Effector CD4-positive, alpha-beta T cell (primary cell): ENCODE data around the gene KRT37. TPM values are rescaled to one million over a fixed set of nuclear protein-coding genes. Genes with fewer than 3 reads are reported as not detected.

Source experiments
- DNase-seq: peaks from one replicate; pipeline ENCODE4 v3.0.0-alpha.2; 2020
- total RNA-seq: gene quantifications from one replicate; lab custom pipeline; 2026; lab: John Stamatoyannopoulos, UW

KRT37 gene
- total RNA-seq, result not detected

- DNase-seq, result no peak
Observed at GRCh38 chr17:41424111-41424635, at the start of gene KRT37. KRT37 (minus strand) TSS chr17:41424585; CDS start chr17:41424523, 62 bp downstream.

DNA sequence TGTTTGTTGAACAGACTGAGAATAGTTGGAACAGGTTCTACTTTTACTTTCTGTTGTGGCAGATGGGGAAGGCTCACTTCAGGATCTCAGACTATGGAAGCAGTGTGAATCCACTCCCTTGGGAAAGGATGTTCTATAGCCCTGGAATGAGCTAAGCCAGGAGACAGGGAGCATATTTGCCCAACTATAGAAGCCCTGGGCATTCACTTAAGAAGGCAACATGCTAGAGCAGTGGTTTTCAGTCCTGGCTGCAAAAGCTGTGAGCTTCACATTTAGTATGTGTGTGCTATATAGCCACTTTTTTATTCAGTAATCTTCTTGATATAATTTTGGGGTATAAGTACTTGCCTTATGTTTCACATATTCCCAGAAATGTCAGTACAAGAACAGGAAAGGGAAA, 44.0 kb upstream of the KRT37 start:
- DNase-seq, result no peak

- DNase-seq, result no peak
Observed at GRCh38 chr17:41467561-41467960, 43.2 kb upstream of the KRT37 start.

DNA sequence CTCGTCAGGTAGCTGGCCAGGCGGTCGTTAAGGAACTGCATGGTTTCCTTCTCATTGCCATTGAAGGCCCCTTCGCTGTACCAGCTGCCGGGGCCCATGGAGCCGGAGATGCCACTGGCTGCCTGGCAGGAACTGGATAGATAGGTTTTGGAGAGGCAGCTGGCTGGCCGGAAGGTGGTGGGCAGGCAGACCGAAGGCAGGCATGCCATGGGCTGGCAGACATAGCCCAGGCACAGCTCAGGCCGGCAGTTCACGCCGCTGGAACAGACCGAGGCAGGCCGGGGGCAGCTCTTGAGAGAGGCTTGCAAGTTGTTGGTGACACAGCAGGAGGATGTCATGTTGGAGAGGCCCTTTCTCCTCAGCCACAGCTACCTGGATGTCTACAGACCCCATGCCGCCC, 42.6 kb upstream of the KRT37 start, which contains the start of gene KRT32:
TSS of gene KRT32 (minus strand) at position 399 of the 400 bp plus-strand sequence. CDS start at position 338, 61 bp downstream.
- no peak for DNase-seq

- DNase-seq, result no peak
Observed at GRCh38 chr17:41464682-41465081, 40.3 kb upstream of the KRT37 start.

- no peak for DNase-seq
Observed at GRCh38 chr17:41464173-41464572, 39.8 kb upstream of the KRT37 start.

DNA sequence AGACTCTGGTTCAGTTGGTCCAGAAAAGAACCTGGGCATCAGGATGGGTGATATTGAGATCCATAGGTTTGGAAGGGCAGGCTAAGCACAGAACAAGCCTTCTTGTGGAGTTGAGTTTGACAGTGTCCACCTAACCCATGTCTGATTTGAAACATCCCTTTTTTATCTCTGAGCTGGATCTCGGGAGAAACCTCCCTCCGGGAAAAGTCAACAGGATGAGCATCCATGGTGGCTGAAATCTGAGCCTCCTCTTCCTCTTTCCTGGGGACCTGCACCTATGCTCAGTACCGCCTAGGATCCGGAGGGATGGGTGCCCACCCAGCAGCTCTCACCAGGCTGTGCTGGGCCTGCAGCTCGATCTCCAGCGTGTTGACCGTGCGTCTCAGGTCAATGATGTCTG, 39.4 kb upstream of the KRT37 start:
- no peak for DNase-seq

DNA sequence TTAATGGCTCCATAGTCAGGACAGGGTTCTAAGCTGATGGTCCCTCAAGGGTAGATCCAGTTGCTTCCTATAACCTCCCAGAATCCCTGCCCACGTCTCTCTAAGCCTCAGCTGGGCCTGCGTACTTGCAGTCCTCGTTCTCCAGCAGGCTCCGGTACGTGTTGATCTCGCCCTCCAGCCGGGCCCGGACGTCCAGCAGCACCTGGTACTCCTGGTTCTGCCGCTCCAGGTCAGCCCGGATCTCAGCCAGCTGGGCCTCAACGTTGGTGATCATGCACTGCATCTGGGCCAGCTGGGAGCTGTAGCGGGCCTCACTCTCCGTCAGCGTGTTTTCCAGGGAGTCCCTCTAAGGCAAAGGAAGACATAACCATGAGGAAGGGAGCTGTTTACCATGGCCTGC, 38.3 kb upstream of the KRT37 start:
- no peak for DNase-seq

- DNase-seq, result no peak
Observed at GRCh38 chr17:41457676-41458075, 33.3 kb upstream of the KRT37 start.

DNA sequence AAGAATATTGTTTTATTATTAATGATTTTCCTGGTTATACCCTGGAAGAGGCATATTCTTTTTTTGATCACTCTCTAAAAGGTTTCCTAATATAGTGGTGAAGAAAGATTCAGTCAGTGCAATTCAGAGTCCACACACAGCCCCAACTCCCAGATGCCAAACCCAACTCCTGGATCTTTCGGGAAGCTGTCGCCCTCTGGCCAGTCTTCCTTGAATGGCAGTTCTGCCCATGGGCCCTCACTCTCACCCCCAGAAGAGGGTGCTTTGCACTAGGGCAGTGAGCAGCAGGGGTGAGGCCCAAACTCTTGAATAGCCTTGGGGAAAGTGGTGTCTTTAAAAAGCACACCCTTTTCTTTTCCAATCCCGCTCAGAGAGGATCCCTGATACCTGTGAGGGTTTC, 31.8 kb upstream of the KRT37 start:
- no peak for DNase-seq

- DNase-seq, result no peak
Observed at GRCh38 chr17:41455236-41455635, 30.9 kb upstream of the KRT37 start.

DNA sequence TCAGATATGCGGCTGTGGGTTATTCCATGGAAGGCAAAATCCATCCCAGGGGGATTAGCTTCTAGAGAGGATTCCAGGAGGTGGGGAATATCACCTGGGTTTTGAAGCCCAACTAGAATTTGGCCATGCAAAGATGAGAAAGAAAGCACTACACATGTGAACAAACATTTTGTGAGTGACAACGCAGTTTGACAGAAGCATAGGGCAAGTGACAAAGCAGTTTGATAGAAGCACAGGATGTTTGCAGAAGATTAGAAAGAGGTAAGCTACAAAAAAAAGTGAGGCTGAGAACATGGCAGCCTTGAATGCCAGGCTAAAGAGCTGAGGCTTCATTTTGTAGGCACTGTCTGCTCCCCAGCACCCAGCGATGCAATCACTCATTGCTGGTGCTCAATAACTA, 28.7 kb upstream of the KRT37 start:
- no peak for DNase-seq

GRCh38 chr17:41452281-41452680, 27.9 kb upstream of the KRT37 start:
- DNase-seq, result no peak

- no peak for DNase-seq
Observed at GRCh38 chr17:41451154-41451728, 26.9 kb upstream of the KRT37 start.

GRCh38 chr17:41449008-41449407, 24.6 kb upstream of the KRT37 start:
- DNase-seq, result no peak

DNA sequence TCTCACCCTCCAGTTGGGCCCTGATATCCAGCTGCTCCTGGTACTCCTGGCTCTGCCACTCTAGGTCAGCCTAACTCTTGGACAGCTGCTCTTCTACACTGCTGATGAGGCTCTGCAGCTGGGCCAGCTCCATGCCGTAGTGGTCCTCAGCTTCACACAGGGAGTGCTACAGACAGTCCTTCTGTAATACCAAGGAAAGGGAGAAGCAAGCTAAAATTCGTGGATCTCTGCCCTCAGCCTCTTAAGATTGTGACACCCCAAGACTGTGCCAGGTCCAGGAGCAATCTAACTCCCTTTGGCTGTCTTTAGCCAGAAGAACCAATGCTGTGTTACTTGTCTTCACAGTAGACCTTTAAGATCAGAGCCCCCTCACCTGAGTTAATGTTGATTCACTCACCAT, 24.1 kb upstream of the KRT37 start:
- DNase-seq, result no peak

GRCh38 chr17:41446806-41447205, 22.4 kb upstream of the KRT37 start:
- DNase-seq, result no peak

GRCh38 chr17:41444640-41445039, 20.3 kb upstream of the KRT37 start:
- no peak for DNase-seq

- DNase-seq, result no peak
Observed at GRCh38 chr17:41444186-41444585, 19.8 kb upstream of the KRT37 start.

- no peak for DNase-seq
Observed at GRCh38 chr17:41442739-41443138, 18.4 kb upstream of the KRT37 start.

DNA sequence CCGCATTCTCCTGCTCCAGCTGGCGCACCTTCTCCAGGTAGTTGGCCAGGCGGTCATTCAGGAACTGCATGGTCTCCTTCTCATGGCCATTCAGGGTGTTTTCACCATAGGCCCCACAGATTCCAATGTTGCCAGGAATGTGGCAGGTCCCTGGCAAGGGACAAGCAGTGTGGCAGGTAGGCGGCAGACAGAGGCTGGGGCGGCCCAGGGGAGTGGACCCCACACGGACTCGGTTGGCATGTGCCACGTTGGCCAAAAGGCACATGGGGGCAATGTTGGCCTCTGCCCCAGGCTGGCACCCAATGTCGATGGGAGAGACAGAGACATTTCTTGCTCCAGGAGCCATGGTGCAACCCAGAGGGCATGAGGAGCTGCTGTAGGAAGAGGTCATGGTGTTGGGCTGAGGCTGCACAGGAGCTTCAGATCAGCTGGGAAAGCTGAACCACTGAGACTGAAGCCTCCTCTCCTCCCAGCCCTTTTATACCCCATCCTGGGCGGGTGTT, 16.2 kb upstream of the KRT37 start, which contains the start of gene KRT38:
TSS of gene KRT38 (minus strand) at position 453 of the 503 bp plus-strand sequence. CDS start at position 391, 62 bp downstream.
- no peak for DNase-seq

DNA sequence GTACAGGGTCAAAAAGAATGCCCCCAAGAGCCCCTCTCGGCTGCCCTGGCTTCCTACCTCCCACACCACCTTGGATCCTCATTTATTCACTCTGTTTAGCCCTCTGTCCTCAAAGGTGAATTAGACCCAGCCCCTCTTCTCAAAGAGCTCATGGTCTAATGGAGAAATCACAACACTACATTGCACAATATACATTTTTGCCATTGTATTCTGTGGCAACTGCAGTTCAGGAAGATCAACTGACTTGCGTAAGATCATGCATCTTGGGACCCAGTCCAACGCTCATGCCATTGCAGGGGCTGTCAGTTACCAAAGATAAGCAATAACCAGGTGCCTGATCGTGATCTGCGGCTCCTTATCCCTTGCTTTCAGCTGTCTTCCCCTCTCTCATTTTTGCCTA, 15.0 kb upstream of the KRT37 start:
- no peak for DNase-seq

DNA sequence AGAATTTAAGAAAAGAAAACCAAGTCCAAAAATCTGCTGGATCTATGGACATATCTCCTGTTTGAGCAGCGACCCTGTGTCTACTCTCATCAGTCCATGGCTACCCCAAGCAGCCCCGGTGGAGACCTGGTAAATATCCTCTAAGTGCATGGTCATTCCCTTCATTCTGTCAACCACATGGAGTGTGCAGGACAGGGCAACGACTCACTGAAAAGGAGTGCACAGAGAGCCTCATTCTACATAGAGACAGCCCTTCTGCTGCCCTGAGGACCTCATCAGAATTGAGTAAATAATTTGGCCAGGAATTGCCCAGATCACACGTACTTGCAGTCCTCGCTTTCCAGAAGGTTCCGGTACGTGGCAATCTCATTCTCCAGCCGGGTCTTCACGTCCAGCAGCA, 13.4 kb upstream of the KRT37 start:
- no peak for DNase-seq

- no peak for DNase-seq
Observed at GRCh38 chr17:41437254-41437653, 12.9 kb upstream of the KRT37 start.

- DNase-seq, result no peak
Observed at GRCh38 chr17:41434415-41434814, 10.0 kb upstream of the KRT37 start.
